H1 (cell line): ENCODE data around the gene SH2D1A. TPM values are rescaled to one million over a fixed set of nuclear protein-coding genes. Genes with fewer than 3 reads are reported as not detected.
A peak's percentile ranks its signal among the peaks of the same experiment; 100 is the strongest.

Experiments
- CTCF ChIA-PET: fragments of 300-600 bp; sonication (Branson Sonifier 250); formaldehyde crosslinking; loops from one replicate; lab custom pipeline; 2021; ENCODE audit not compliant: partially characterized antibody; lab: Charles Lee
- POLR2A ChIA-PET: fragments of 300-600 bp; sonication (Branson Sonifier 250); formaldehyde crosslinking; loops from one replicate; lab custom pipeline; 2021; ENCODE audit warnings: inconsistent platforms; ENCODE audit not compliant: partially characterized antibody; lab: Charles Lee
- DNase-seq, 2 experiments: peaks; one replicate each; pipeline versions ENCODE4 v3.0.0 to v3.0.0-alpha.2; 2010 to 2022; ENCODE audit warnings: low spot score in 2 of 2, low read depth in 1 of 2, mixed read lengths in 1 of 2
- FAIRE-seq: peaks from 2 replicates; lab custom pipeline; 2011; peaks lifted over from hg19 to GRCh38; lab: Jason Lieb, UNC
- H2AFZ ChIP-seq: 2 replicates; pipeline ENCODE4 v1.8.1; 2012; ENCODE audit warnings: low read length, inconsistent platforms
- H2AK5ac ChIP-seq: 2 replicates; pipeline ENCODE4 v1.6.1; 2013; ENCODE audit warnings: low read depth, low read length
- H2BK120ac ChIP-seq: replicated peaks from 2 replicates; pipeline ENCODE3; 2013; ENCODE audit warnings: low read depth, low read length, inconsistent platforms
- H2BK12ac ChIP-seq: 2 replicates; pipeline ENCODE4 v1.6.1; 2013; ENCODE audit warnings: low read depth, low read length
- H2BK15ac ChIP-seq: 2 replicates; pipeline ENCODE4 v1.6.1; 2013; ENCODE audit warnings: low read length
- H2BK20ac ChIP-seq: 2 replicates; pipeline ENCODE4 v1.6.1; 2013; ENCODE audit warnings: low read length
- H2BK5ac ChIP-seq: 2 replicates; pipeline ENCODE4 v1.6.1; 2013; ENCODE audit warnings: low read depth, low read length
- H3K14ac ChIP-seq: 2 replicates; pipeline ENCODE4 v1.6.1; 2013; ENCODE audit warnings: inconsistent platforms; ENCODE audit not compliant: insufficient read length
- H3K18ac ChIP-seq: 2 replicates; pipeline ENCODE4 v1.6.1; 2013; ENCODE audit warnings: low read length; ENCODE audit errors: extremely low read depth
- H3K23ac ChIP-seq: 2 replicates; pipeline ENCODE4 v1.6.1; 2013; ENCODE audit warnings: inconsistent platforms; ENCODE audit not compliant: insufficient read length
- H3K23me2 ChIP-seq: 2 replicates; pipeline ENCODE4 v1.6.1; 2013; ENCODE audit warnings: low read depth, low read length
- H3K27ac ChIP-seq: 2 replicates; pipeline ENCODE4 v1.6.1; 2011; ENCODE audit warnings: low read depth, low read length, inconsistent platforms
- H3K27me3 ChIP-seq, 4 experiments: replicated peaks in 1 of 4; 1 replicate in 1 of 4; 2 replicates in 3 of 4; pipeline versions ENCODE4 v1.6.1 to v1.8.1; 2011 to 2013; ENCODE audit warnings: low read length in 3 of 4, mild to moderate bottlenecking in 3 of 4, inconsistent platforms in 2 of 4, mixed read lengths in 2 of 4, moderate library complexity in 1 of 4; ENCODE audit not compliant: control insufficient read depth in 3 of 4, insufficient read depth in 3 of 4; ENCODE audit errors: extremely low read depth in 1 of 4
- H3K36me3 ChIP-seq, 4 experiments: 2 replicates each; pipeline versions ENCODE4 v1.6.1 to v1.8.1; 2011 to 2013; ENCODE audit warnings: mild to moderate bottlenecking in 4 of 4, low read length in 3 of 4, moderate library complexity in 2 of 4, control low read depth in 1 of 4, inconsistent platforms in 1 of 4; ENCODE audit not compliant: insufficient read depth in 4 of 4, control insufficient read depth in 2 of 4
- H3K4ac ChIP-seq: replicated peaks from 2 replicates; pipeline ENCODE3; 2013; ENCODE audit warnings: low read length, low read depth, mixed read lengths, inconsistent platforms; ENCODE audit not compliant: insufficient read length
- H3K4me1 ChIP-seq, 4 experiments: replicated peaks in 1 of 4; 1 replicate in 1 of 4; 2 replicates in 3 of 4; pipeline versions ENCODE4 v1.6.1 to v1.8.1; 2011 to 2013; ENCODE audit warnings: low read length in 3 of 4, inconsistent platforms in 2 of 4, mixed read lengths in 1 of 4; ENCODE audit not compliant: insufficient read depth in 4 of 4, control insufficient read depth in 3 of 4
- H3K4me2 ChIP-seq, 2 experiments: 2 replicates each; pipeline versions ENCODE4 v1.6.1 to v1.8.1; 2011 to 2013; ENCODE audit warnings: low read depth in 2 of 2, low read length in 2 of 2, control low read depth in 1 of 2, inconsistent platforms in 1 of 2, mild to moderate bottlenecking in 1 of 2; ENCODE audit not compliant: insufficient read depth in 1 of 2
- H3K4me3 ChIP-seq, 4 experiments: fragments of 200-600, 300-600 bp in 1 of 4; sonication (generic), shearing (Covaris generic), sonication (Bioruptor Twin) in 1 of 4; 2 replicates each; pipeline versions ENCODE4 v1.5.1 to v1.8.1; 2011 to 2016; ENCODE audit warnings: low read length in 4 of 4, low read depth in 3 of 4, control low read depth in 2 of 4, inconsistent platforms in 2 of 4, mild to moderate bottlenecking in 2 of 4, mixed read lengths in 1 of 4, moderate library complexity in 1 of 4; ENCODE audit not compliant: insufficient read depth in 2 of 4; ENCODE audit errors: extremely low read depth in 1 of 4
- H3K56ac ChIP-seq: replicated peaks from 2 replicates; pipeline ENCODE3; 2013; ENCODE audit warnings: low read depth, mild to moderate bottlenecking, mixed read lengths, low read length, inconsistent platforms; ENCODE audit not compliant: insufficient read length
- H3K79me1 ChIP-seq: 2 replicates; pipeline ENCODE4 v1.6.1; 2013; ENCODE audit warnings: low read depth, low read length, control low read depth
- H3K79me2 ChIP-seq, 2 experiments: 2 replicates each; pipeline versions ENCODE4 v1.6.1 to v1.8.1; 2012 to 2013; ENCODE audit warnings: low read length in 2 of 2, mild to moderate bottlenecking in 2 of 2, inconsistent platforms in 1 of 2; ENCODE audit not compliant: insufficient read depth in 2 of 2, control insufficient read depth in 1 of 2
- H3K9ac ChIP-seq, 4 experiments: replicated peaks in 1 of 4; 1 replicate in 1 of 4; 2 replicates in 3 of 4; pipeline versions ENCODE4 v1.6.1 to v1.8.1; 2011 to 2013; ENCODE audit warnings: low read depth in 3 of 4, low read length in 3 of 4, control low read depth in 2 of 4, mild to moderate bottlenecking in 2 of 4, moderate library complexity in 2 of 4, inconsistent platforms in 1 of 4; ENCODE audit errors: extremely low read depth in 1 of 4
- H3K9me3 ChIP-seq, 2 experiments: 2 replicates each; pipeline versions ENCODE4 v1.6.1 to v1.8.1; 2012 to 2013; ENCODE audit warnings: mild to moderate bottlenecking in 2 of 2, moderate library complexity in 2 of 2, control low read depth in 1 of 2, inconsistent platforms in 1 of 2, low read depth in 1 of 2, low read length in 1 of 2, mixed read lengths in 1 of 2; ENCODE audit not compliant: insufficient read depth in 2 of 2
- H4K20me1 ChIP-seq, 2 experiments: replicated peaks in 1 of 2; 2 replicates each; pipeline versions ENCODE3 to v1.8.1; 2011 to 2013; ENCODE audit warnings: inconsistent platforms in 2 of 2, low read length in 2 of 2, mild to moderate bottlenecking in 1 of 2; ENCODE audit not compliant: insufficient read depth in 2 of 2, control insufficient read depth in 1 of 2
- H4K5ac ChIP-seq: 2 replicates; pipeline ENCODE4 v1.6.1; 2013; ENCODE audit warnings: low read length, low read depth, mixed read lengths, inconsistent platforms; ENCODE audit not compliant: insufficient read length
- H4K8ac ChIP-seq: 2 replicates; pipeline ENCODE4 v1.8.0; 2013; ENCODE audit warnings: mild to moderate bottlenecking, moderate library complexity, low read length, inconsistent platforms; ENCODE audit not compliant: insufficient read depth; ENCODE audit errors: extremely low read depth
- H4K91ac ChIP-seq: replicated peaks from 2 replicates; pipeline ENCODE3; 2013; ENCODE audit warnings: low read length, mixed read lengths, inconsistent platforms; ENCODE audit not compliant: insufficient read length
- ASH2L ChIP-seq: fragments of 200-600, 300-600 bp; sonication (generic); IDR thresholded peaks from one replicate; pipeline ENCODE4 v1.7.1; 2017; ENCODE audit warnings: low read length
- BRCA1 ChIP-seq: IDR thresholded peaks from 2 replicates; pipeline ENCODE4 v1.6.1; 2012; ENCODE audit warnings: low read depth, low read length, improper control_type of control experiment
- CBX5 ChIP-seq: fragments of 300-800, 300-1000 bp; sonication (generic); IDR thresholded peaks from 2 replicates; pipeline ENCODE4 v1.7.1; 2016; ENCODE audit warnings: antibody characterized with exemption, low read length, low read depth
- CTBP2 ChIP-seq: IDR thresholded peaks from 2 replicates; pipeline ENCODE4 v1.7.0; 2011; ENCODE audit warnings: borderline replicate concordance, mild to moderate bottlenecking, moderate library complexity, mixed read lengths, low read length; ENCODE audit not compliant: insufficient read depth, insufficient read length
- EZH2 ChIP-seq: fragments of 200-600 bp; sonication (generic); IDR thresholded peaks from 2 replicates; pipeline ENCODE4 v1.7.1; 2012; ENCODE audit warnings: low read depth, mild to moderate bottlenecking, moderate library complexity, low read length, inconsistent platforms; ENCODE audit not compliant: severe bottlenecking
- HDAC2 ChIP-seq, 2 experiments: fragments of 300-600 bp in 1 of 2; sonication (generic) in 1 of 2; IDR thresholded peaks; 2 replicates each; pipeline ENCODE4 v1.6.1; 2011 to 2012; ENCODE audit warnings: low read depth in 2 of 2, low read length in 2 of 2, mild to moderate bottlenecking in 2 of 2, moderate library complexity in 2 of 2, borderline replicate concordance in 1 of 2, inconsistent platforms in 1 of 2
- MAFK ChIP-seq: IDR thresholded peaks from 2 replicates; pipeline ENCODE4 v1.6.1; 2012; ENCODE audit warnings: low read depth, mild to moderate bottlenecking, improper control_type of control experiment, low read length
- PHF8 ChIP-seq: fragments of 200-600 bp; sonication (generic); conservative IDR thresholded peaks from 2 replicates; pipeline ENCODE4 v1.7.1; 2012; ENCODE audit warnings: low read depth, mild to moderate bottlenecking, inconsistent platforms, low read length, moderate library complexity
- RBBP5 ChIP-seq: IDR thresholded peaks from 2 replicates; pipeline ENCODE4 v1.7.1; 2012; ENCODE audit warnings: low read depth, mild to moderate bottlenecking, inconsistent platforms, low read length, moderate library complexity, borderline replicate concordance
- SP4 ChIP-seq: IDR thresholded peaks from 2 replicates; pipeline ENCODE4 v1.6.1; 2012; ENCODE audit warnings: low read length, inconsistent platforms
- SRF ChIP-seq: IDR thresholded peaks from 2 replicates; pipeline ENCODE4 v1.6.1; 2011; ENCODE audit warnings: mild to moderate bottlenecking, low read depth, low read length, moderate library complexity
- TAF1 ChIP-seq: IDR thresholded peaks from 2 replicates; pipeline ENCODE4 v1.6.1; 2011; ENCODE audit warnings: mild to moderate bottlenecking, low read depth, low read length
- TAF7 ChIP-seq: optimal IDR thresholded peaks from 2 replicates; pipeline ENCODE3; 2011; ENCODE audit warnings: low read depth, mild to moderate bottlenecking, inconsistent platforms, low read length, moderate library complexity, borderline replicate concordance
- TBP ChIP-seq: IDR thresholded peaks from 2 replicates; pipeline ENCODE4 v1.6.1; 2011; ENCODE audit warnings: low read depth, low read length, improper control_type of control experiment
- TEAD4 ChIP-seq: IDR thresholded peaks from 2 replicates; pipeline ENCODE4 v1.6.1; 2012; ENCODE audit warnings: low read depth, low read length, inconsistent platforms, mixed read lengths
- polyA plus RNA-seq, 7 experiments: library from polyadenylated mRNA; depleted of rRNA in 3 of 7; stranded (reverse) in 5 of 7; unstranded in 2 of 7; fragments of >200 nt in 5 of 7; fragments of 200-250 nt in 2 of 7; gene quantifications; 1 replicate in 5 of 7; 2 replicates in 1 of 7; 4 replicates in 1 of 7; pipeline versions ENCODE4 v1.2.1 to v1.2.3, GENCODE V29; 2011 to 2013; ENCODE audit warnings: missing spikeins in 2 of 7, mixed read lengths in 2 of 7
- total RNA-seq: library from RNA; stranded (reverse); fragmentation: NEBNext Ultra II Directional; extraction: Animal tissue kit (Norgen Biotek cat#: 25700); gene quantifications from 2 replicates; pipeline ENCODE4 v1.2.1, GENCODE V29; 2021
- TF ChIP-seq, protein P1 (sequence below): IDR thresholded peaks from 2 replicates; pipeline ENCODE4 v1.6.1; 2012; ENCODE audit warnings: inconsistent platforms

Gene SH2D1A
- total and polyA plus RNA-seq, 2 of the 8 experiments (the other 6 are each of a cell fraction or from before 2014, with no cell fraction given): not detected

- FAIRE-seq: peak; percentile 39
- Histone ChIP-seq H3K27ac (no peak overlapping the region), H3K23ac (no peak overlapping the region)
- TF ChIP-seq TAF1 (no peak), PHF8 (no peak), ASH2L (no peak), EZH2 (no peak), CBX5 (no peak), MAFK (no peak), TAF7 (no peak), SRF (no peak), HDAC2 (IDR thresholded peaks at IDR 0.05; ENCODE audit: borderline replicate concordance in 1 of 2, low read depth in 2 of 2, low read length in 2 of 2) (no peak), CTBP2 (no peak), RBBP5 (no peak), BRCA1 (no peak), SP4 (no peak), TEAD4 (no peak), TBP (no peak)
- TF ChIP-seq, protein P1, sequence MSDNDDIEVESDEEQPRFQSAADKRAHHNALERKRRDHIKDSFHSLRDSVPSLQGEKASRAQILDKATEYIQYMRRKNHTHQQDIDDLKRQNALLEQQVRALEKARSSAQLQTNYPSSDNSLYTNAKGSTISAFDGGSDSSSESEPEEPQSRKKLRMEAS: no peak
Observed at GRCh38 chrX:124343016-124343415, 3.3 kb upstream of the SH2D1A start.

More at GRCh38 chrX:124343016-124343415, 3.3 kb upstream of the SH2D1A start:
- Histone ChIP-seq H2BK20ac (no peak overlapping the region), H3K36me3 (no peaks in the 10 kb centered on the region), H3K14ac (no peak overlapping the region), H4K91ac (no peak overlapping the region), H3K4me1 (no peaks in the 10 kb centered on the region), H3K23me2 (no peaks in the 10 kb centered on the region), H3K79me1 (no peaks in the 10 kb centered on the region), H3K27me3 (no peaks in the 10 kb centered on the region), H3K9me3 (no peaks in the 10 kb centered on the region), H2BK15ac (no peak overlapping the region), H3K56ac (no peak overlapping the region), H3K18ac (no peak overlapping the region), H3K4ac (no peak overlapping the region), H3K4me3 (no peak overlapping the region), H3K9ac (no peak overlapping the region), H4K8ac (no peak overlapping the region), H4K20me1 (no peaks in the 10 kb centered on the region), H3K4me2 (no peak overlapping the region), H2AFZ (no peak overlapping the region), H2BK12ac (no peak overlapping the region), H4K5ac (no peak overlapping the region), H2AK5ac (no peak overlapping the region), H2BK120ac (no peak overlapping the region), H3K79me2 (no peaks in the 10 kb centered on the region), H2BK5ac (no peak overlapping the region)
- CTCF ChIA-PET: no interaction called here
- no peak for DNase-seq
- POLR2A ChIA-PET: no interaction called here
